GM19043 (cell line): ENCODE data around the gene TNIK.

ENCODE experiments used
- ATAC-seq: cut with Tn5 transposase; IDR thresholded peaks from one replicate; pipeline ENCODE4 v1.9.1; 2021; ENCODE audit warnings: low read depth; ENCODE audit not compliant: unreplicated experiment

The TNIK gene

GRCh38 chr3:171268677-171269076, 191.5 kb downstream of the TNIK start:
- ATAC-seq: no peak

GRCh38 chr3:171267104-171267503, 193.1 kb downstream of the TNIK start:
- no peak for ATAC-seq

DNA sequence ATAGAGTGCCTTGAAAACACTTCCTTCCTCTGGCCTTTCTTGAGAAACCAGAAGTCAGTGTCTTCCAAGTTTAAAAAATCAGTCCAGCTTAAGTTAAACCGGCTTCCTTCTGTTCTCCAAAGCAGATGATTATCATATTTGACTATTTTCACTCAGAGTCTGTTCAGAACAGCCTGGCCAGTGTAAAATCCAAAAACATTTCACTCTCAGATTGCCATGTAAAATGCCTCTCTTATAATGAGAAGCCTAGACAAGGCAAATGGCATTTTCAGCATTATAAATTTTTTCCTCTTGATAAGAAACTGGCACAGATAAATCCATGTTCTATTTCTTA, 193.5 kb downstream of the TNIK start:
- ATAC-seq: no peak

- ATAC-seq: no peak
Measured at GRCh38 chr3:171266034-171266739, 194.0 kb downstream of the TNIK start.

DNA sequence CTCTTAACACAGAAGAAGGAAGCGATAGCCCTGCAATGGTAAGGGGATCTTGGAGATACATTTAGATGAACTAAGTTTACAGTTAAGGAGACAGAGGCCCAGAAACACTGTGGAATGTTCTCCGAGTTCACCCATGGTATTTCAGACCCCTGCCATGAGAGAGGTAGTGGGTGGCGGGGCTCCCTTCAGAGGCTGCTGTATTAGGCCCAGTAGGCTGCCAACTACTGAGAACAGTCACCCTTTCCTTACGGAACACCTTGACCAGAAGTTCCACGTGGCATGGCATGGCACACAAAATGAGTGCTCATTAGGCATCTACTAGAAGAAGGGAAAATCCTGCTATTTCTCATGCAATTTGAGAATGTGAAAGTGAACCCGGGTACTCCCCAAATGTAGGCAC, 195.4 kb downstream of the TNIK start:
- no peak for ATAC-seq

GRCh38 chr3:171262431-171262830, 197.8 kb downstream of the TNIK start:
- ATAC-seq: no peak

GRCh38 chr3:171261487-171261886, 198.7 kb downstream of the TNIK start:
- no peak for ATAC-seq

GRCh38 chr3:171260899-171261298, 199.3 kb downstream of the TNIK start:
- ATAC-seq: no peak

GRCh38 chr3:171260466-171260865, 199.7 kb downstream of the TNIK start:
- no peak for ATAC-seq

DNA sequence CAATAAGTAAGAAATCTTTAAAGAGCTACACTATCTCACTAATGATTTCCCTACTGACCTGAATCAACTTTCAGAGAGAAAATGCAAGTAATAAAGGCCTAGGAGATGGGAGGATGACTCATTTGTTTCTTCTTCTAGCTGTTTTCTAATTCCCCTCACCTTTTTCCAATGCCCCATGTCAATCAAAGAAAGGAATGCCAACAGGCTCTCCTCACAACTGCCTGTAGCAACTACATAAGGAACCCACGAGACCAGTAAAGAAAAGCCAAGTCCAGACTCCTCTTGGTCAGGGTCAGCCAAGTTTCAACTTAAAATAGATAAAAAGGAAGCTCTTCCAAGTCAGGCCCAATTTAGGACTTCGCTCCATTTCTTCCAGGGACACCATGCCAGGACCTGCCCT, 201.9 kb downstream of the TNIK start:
- no peak for ATAC-seq

GRCh38 chr3:171257251-171258203, 202.7 kb downstream of the TNIK start:
- peak; percentile 53 for ATAC-seq

DNA sequence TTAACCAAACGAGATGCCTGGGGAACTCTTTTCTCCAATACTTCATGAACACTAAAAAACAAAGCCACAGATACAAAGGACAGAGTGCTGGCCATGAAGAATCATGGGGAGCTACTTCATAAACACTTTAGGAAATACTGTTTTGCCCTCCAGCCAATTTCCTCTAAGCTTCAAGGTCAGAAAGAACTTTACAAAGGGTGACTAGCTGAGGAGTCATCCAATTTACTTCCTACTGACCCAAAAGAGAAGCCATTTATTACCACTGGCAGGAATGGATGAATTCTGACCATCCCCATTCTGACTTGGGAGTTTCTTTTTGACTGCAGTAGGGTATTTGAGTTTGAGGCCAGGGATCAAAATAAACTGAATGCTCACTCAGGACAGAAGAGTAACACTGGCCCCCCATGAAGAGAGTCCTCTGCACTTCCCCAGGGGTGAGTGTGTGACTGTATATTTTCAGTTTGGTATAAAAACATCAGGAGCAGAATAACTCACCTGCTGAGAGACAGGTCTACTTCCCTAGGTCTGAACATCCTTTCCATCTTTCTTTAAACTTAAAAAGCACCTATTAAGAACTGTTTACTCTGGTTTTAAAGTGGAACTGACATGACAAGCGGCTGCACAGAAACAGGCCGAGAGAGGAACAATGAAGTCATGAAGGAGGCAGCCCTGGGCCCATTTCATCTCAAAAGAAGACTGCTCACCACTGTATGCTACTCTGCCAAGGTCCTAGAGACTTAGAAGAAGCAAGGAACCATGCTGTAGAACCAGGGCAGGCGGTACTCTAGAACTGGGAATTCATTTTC, 203.6 kb downstream of the TNIK start:
- ATAC-seq: no peak

GRCh38 chr3:171255236-171255806, 204.9 kb downstream of the TNIK start:
- peak; percentile 46 for ATAC-seq

- no peak for ATAC-seq
Measured at GRCh38 chr3:171254315-171254714, 205.9 kb downstream of the TNIK start.

DNA sequence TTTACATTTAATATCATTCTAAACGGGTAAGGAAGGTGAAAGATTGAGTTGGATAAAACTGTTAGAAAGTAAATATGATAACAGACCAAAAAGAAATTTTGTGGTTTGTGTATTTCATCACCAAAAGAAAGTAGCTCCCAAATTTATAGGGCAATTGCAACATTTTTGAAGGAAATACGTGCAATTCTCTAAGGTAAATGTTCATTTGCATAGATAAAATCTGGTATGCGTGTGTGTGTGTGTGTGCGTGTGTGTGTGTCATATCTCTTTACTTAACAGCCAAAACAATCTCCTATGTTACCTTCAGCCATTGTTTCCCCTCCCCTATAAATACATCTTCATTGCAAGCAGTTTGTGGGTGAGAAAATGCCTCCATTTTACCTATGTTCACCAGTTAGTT, 208.4 kb downstream of the TNIK start:
- no peak for ATAC-seq

GRCh38 chr3:171250444-171250843, 209.8 kb downstream of the TNIK start:
- ATAC-seq: no peak

DNA sequence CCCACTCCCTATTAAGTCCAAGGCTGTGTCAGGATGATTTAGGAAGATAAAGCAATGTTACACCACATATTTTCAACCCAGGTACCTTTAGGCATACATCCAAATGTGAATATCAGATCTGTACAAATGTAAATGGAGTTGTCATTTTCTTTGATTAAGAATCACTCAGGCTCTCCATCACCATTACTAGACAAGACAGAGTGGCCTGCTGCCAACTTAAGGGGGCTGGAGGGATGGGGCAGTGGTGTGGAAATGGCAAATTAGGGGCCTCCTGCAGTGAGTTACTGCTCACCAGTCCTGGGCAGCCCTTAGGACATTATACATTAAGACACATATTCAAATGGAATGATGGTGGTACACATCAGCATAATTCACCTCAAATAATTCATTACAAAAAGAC, 211.0 kb downstream of the TNIK start:
- peak; percentile 13 for ATAC-seq

- peak; percentile 71 for ATAC-seq
Measured at GRCh38 chr3:171248426-171249111, 211.6 kb downstream of the TNIK start.

GRCh38 chr3:171245796-171246765, 214.1 kb downstream of the TNIK start:
- ATAC-seq: no peak
